GM21529 (cell line): Measurements from ENCODE around the gene TJP1.

Source experiments
- ATAC-seq: cut with Tn5 transposase; IDR thresholded peaks from one replicate; pipeline ENCODE4 v1.9.1; 2021; ENCODE audit not compliant: unreplicated experiment

The TJP1 gene

DNA sequence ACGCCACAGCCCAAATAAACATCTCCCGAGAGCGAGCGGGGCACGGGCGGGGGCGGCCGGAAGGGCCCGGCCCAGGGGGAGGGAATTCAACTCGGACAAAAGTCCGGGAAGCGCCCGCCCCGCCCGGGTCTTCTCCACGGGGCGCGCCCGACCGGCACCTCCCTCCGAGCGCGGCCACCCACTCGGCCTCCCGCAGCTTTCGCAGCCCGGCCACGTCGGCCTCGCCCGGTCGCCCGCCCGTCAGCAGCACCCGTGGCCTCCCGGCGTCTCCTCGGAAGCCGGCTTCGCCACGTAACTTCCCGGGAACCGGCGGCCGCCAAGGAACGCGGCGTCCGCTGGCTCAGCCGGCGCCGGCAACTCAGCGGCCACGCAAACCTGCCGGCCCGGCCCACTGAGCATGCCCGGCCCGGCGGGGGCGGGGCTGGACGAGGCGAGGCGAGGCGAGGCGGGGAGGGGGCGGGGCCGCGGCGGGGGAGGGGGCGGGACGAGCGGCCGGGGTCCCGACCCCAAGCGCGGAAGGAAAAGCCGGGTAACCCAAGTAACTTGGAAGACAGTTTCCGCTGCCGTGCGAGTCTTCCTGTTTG is at the start of gene TJP1:
Gene TJP1, minus strand, starts transcription at position 369 of the 584 bp plus-strand sequence. CDS start 440 bp downstream, outside the sequence.
- no peak for ATAC-seq

DNA sequence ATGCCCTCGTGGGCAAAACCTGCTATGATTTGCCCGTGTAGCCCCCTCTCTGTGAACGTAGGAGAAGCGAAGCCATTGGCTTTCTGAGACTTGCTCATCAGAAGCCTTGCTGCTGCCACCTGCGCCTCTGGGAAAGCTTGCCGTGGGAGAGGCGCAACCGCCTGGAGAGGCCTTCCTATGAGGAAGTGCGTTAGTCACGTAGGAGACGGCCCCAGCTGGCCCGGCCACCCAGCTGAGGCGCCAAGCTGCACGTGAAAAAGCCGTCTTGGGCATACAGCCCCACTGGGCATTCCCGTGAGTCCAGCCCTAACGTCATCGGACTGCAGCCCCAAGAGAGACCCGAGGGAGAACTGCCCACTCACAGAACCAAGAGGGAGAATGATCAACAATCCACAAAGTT is 49.1 kb upstream of the TJP1 start:
- ATAC-seq: no peak

DNA sequence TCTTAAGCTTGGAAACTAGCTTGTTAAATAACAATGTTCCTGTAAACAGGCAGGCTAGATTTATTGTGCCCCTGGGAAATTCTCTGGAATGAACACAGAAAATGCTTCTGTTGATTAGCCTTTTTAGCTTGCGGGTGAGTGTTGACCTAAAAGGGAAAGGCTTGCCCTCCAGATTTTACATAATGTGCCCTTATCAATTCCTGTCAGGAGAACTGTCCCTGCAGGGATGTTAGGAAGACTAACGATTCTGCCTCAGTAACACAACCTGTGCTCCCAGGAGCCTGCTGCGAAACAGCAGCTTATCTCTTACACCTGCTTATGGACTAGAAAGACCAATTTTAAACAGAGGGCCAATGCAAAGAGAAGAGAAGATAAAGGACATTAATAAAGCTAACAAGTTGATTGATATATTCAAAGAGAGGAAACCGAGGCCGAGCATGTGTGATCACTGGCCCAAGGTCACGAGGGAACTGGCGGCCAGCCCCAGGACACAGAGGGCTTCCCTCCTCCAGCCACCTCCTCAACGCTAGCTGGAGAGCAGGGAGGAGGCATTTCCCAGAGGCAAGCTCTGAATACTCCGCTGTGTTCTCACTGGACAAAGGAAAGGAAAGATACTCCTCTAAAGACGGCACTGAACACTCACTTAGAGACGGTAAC is 48.4 kb upstream of the TJP1 start:
- no peak for ATAC-seq

DNA sequence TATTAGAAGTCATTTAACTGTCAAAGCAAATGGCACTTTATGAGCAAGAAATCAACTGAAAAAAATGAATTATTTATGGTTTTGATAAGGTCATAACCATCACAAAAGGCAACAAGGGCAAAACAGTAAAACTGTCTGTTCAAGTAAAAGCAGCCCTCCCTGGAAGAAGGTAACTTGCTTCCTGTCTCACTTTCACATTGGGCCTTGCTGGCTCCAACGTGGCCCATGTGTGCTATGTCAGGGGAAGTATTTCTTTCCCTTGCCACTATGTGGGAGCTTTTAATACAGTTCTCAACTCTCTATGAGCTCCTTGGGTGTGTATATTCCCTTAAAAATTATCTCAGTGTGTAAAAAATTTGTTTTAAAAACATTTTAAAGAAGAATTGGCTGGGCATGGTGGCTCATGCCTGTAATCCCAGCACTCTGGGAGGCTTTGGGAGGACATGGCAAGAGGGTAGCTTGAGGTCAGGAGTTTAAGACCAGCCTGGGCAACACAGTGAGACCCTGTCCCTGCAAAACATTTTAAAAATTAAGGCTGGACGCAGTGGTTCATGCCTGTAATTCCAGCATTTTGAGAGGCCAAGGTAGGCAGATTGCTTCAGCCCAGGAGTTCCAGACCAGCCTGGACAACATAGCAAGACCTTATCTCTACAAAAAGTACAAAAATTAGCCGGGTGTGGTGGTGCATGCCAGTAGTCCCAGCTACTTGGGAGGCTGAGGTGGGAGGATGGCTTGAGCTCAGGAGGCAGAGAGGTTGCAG is 45.2 kb upstream of the TJP1 start:
- no peak for ATAC-seq

DNA sequence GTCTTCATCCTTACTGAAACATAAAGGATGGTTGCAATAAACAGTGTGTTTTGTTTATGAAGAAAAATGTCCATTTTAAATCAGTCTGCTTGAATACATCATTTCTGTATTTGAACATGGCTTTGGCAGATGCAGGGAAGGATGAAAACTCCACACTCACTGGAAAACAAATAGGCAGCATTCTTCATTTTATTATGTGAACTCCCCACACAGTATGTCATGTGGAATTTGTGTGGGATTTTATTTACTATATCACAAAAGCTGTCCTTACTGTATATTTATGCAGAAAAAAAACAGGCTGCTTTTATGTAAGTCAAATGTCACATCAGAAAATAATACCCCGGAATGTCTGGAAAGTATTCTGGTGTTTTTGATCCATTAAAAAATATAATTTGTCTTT is 44.1 kb upstream of the TJP1 start:
- ATAC-seq: no peak

DNA sequence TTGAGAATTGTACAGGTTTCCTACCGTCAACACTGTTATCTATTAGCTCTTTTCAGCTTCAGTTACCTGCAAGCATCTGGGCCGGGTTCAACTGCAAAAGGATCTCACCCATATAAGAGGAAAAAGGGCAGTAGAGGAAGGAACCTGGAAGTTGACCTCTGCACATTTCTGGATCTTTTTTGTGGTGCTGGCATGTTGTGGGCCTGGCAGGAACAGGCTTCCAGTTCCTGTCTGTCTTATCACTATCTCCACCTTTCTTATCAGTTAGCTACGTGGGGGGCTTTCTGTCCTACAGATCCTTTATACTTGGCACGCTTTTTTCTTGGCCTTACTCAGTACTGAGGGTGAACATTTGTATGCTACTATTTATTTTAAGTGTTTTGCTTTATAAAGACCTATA is 42.2 kb upstream of the TJP1 start:
- no peak for ATAC-seq

DNA sequence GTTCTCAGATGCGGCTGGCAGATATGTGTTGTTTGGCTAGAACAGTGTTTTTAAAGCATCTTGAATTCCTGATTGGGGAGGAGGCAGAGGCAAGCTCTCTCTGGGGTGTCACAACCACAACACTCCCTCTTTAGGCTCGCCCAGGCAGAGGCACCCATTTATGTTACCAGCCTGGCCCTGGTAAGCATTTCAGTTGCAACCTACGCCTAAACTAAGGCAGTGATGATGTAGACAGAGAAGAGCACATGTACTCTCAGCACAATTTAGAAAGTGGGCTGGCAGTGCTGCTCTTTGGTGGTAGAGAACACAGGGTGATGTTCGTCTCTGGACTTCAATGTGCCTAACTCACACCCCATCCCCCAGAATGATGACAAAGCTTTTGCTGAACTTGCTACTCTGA is 41.2 kb upstream of the TJP1 start:
- no peak for ATAC-seq

DNA sequence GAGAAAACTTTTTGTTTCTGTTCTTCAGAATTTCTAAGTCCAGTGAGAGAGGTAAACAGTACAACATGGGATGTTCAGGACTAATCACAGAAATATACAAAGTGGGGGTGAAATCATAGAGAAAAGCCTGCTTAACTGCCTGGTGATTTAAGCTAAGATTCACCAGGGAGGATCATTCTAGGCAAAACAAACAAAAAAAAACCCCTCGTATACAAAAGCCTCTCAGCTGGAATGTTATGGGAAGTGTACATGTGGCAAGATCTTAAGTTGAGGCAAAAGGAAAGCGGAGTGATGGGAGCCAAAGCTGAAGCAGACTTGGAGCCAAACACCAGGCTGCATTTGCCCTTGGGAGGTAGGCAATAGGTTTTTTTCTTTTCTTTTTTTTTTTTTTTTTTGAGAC is 40.0 kb upstream of the TJP1 start:
- ATAC-seq: no peak

DNA sequence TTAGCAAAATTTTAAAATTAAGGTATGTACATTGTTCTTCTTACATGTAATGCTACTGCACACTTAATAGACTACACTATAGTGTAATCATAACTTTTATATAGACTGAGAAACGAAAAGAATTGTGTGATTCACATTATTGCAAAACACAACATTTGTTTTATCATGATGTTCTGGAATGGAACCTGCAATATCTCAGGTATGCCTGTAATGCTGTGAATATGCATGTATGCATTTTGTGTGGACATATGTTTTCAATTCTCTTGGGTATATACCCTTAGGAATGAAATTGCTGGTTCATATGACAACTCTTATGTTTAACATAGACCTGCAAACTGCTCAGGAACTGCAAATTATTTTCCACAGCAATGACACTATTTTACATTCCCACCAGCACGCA is 38.6 kb upstream of the TJP1 start:
- ATAC-seq: no peak

DNA sequence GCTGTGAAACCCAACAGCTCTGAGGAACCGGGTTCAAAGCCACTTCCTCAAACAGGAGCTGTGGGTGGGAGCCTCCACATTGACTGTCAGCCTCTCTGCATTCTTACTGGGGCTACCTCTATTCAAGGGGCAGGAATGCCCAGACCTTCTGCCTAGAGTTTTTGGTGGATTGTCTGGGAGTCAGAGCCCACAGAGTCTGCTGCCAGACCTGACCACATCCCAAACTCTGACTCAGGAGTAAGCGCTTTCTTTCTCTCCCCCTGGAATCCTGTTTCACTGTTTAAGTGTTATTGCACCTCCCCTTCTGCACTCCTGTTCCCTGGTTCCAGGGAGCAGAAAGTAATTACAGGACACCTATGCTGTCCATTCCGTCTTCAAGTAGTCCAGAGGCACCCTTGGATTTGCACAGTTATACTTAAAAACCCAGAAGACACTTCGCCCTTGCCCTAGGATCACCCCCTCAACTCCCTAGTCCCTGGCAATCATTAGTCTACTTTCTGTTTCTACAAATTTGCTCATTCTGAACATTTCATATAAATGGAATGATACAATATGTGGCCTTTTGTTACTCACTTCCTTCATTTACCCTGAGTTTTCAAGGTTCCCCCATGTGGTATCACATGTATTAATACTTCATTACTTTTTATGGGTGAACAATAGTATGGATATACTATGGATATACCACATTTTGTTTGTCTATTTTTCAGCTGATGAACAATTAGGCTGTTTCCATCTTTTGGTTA is 37.9 kb upstream of the TJP1 start:
- no peak for ATAC-seq

DNA sequence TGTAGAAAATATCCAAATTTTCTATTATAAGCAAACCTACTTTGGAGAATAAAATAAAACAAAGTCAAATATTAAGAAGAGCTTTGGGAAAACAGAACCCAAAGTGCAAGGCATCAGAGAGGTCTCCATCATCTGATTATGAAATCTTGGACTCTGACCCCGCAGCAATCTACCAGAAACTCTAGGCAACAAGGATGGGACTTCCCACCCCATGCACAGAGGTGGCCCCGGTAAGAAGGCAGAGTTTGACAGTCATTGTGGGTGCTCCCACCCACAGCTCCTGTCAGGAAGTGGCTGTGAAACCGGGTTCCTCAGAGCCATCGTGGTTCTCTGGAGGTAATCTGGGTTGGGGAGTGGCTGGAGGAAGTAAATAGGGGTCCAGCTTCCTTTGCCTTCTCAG is 37.0 kb upstream of the TJP1 start:
- no peak for ATAC-seq

DNA sequence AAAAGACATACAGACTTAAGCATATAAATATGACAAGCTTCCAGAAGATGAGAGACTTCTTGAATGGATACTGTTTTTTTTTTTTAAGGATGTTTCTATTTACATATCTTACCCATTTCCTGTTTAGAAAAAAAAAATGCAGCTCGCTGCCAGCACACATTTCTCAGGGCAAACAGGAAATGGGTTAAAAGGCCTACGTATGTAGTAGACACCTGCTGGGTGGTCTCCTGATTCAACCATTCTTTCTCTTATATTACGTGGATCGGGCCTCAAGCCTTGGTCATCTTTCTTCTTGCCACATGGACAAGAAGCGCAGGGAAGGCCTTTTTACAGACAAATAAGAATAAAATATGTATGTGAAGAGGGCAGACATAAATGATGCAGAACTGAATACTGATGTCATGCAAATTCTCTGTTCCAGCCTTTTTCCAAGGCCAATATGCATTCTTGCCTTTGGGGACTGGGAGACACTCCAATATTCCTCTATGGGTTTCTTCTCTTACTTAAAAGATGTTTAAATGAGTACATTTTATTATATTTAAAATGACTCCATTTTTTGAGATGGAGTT is 35.0 kb upstream of the TJP1 start:
- no peak for ATAC-seq

DNA sequence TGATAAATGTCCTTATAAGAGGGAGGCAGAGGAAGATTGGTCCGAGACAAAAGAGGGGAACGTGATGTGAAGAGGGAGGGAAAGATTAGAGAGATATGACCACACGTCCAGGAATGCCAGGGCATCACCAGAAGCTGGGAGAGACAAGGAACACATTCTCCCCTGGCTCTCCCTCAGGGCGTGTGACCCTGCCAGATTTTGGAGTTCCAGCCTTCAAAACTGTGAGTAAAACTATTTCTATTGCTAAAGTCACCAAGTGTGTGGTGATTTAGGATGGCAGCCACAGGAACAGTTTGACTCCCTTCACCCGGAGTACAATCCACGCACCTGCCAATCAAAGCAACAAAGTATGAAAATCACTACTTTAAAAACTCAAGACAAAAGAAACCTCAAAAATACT is 32.1 kb upstream of the TJP1 start:
- no peak for ATAC-seq

DNA sequence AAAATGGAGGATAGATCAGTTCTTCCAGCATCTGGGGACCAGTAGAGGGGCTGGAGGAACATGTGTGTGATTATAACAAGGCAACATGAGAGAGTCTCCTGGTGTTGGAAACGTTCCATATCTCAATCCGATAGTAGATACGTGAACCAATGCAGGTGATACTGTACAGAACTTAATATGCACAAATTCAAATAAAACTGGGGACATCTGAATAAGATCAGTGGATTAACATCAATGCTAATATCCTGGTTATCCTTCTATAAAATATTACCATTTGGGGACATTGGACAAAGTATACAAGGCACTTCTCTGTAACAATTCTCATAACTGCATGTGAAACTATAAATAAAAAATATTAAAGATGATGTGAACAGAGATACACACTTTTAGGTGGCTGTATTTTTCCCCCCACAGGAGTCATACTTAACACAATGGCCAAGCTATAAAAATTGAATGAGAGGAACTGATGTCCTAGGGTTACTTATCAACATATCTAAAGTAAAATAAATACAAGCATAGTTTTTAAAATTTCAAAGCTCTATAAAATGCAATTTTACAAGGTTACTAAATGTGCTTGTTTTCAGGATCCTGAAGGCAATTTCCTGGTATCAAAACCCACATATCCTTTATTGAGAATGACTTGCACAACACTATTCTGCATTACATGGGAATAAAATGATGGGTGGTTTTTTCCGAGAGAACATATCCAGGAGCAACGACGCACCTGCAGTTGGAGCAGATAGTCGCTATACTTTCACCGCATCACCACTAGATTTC is 31.1 kb upstream of the TJP1 start:
- no peak for ATAC-seq

DNA sequence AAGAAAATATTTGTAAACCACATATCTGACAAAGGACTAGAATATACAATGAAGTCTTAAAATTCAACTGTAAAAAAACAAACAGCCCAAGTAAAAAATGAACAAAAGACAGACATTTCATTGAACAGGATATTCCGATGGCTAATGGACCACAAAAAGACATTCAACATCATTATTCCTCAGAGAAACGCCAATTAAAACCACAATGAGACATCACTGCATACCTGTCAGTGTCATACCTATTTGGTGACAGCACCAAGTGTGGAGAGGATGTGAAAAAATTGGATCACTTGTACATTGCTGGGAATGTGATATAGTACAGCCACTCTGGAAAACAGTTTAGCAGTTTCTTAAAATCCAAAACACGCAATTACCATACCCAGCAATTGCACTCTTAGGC is 29.9 kb upstream of the TJP1 start:
- no peak for ATAC-seq

DNA sequence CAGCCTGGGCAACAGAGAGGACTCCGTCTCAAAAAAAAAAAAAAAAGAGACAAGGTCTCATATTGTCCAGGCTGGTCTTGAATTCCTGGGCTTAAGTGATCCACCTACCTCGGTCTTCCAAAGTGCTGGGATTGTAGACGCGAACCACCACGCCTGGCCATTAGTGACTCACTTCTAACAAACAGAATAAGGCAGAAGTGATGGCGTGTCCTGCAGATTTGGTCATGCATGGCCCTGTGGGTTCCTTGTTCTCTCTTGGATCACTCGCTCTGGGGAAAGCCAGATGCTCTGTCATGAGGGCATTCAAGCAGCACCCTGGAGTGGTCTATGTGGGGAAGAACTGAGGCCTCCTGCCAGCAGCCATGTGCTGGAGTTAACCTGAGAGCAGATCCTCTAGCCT is 27.4 kb upstream of the TJP1 start:
- ATAC-seq: no peak

DNA sequence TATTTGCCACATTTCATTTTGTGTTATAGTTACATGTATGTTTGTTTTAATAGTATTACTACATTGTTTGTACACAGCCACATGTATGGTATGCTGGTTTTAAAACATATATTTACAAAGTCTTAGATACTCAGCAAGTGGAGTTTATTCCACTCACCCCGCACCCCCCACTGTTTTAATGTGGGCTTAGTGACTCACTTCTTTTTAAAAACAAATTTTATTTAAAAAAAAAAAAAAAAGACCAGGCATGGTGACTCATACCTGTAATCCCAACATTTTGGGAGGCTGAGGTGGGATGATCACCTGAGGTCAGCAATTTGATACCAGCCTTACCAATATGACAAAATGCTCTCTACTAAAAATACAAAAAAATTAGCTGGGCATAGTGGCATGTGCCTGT is 26.9 kb upstream of the TJP1 start:
- ATAC-seq: no peak

DNA sequence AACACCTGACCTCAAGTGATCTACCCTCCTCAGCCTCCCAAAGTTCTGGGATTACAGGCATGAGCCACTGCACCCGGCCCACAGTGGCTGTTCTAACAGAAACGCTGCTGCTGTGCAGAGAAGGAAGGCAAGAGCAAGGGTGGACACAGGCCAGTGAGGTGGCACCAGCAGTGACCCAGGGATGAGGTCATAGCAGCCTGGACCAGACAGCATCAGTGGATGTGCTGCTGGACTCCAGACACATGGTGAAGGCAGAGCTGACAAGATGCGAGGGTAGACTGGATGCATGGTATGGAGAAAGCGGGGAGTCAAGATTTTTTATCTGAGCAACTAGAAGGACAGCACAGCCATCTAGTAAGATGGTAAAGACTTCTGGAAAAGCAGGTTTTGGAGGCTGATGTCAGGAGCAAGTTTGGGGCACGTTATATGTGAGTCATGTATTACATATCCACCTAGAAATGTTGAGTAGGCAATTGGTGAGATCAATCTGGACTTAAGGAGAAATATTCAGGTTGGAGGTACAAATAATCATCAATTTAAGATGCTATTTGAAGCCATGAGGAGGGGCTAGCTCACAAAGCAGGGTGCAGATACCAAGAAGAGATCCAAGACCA is 22.1 kb upstream of the TJP1 start:
- ATAC-seq: no peak

DNA sequence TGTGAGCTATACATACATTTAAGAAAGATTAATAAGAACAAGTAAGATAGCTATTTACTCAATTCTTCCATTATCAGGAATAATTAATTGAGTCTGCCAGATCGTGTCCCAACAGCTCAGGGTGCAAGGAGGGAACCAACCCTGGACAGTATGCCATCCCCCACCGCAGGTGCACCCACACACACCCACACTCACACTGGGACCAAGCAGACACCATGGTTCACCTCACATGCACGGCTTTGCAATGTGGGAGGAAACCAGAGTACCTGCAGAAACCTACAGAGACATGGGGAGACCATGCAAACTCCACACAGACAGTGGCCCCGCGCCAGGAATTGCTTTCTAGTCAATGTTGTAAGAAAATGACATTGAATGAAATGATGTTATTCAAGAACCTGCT is 20.0 kb upstream of the TJP1 start:
- no peak for ATAC-seq

DNA sequence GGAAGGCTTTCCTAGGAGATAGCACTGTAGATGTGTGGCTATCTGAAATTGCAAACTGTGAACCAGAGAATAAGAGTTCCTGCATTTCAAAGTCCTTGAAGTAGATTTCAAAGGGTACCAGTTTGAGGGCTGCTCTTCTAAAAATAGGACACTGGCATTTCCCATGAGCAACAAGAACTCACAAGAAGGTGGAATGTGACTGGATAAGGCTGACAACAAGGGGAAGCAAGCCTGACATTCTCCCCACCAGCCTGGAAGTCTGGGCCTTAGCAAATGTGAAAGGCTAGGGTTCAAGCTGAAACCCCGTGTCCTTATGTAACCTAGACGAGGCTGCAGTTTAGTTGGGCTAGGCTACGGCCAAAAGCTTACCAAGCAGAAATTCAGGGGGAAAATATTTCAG is 18.7 kb upstream of the TJP1 start:
- no peak for ATAC-seq
